ENCODE measurements around the gene IPCEF1. TPM values are rescaled to one million over a fixed set of nuclear protein-coding genes. Genes with fewer than 3 reads are reported as not detected.

IPCEF1 gene
- total and polyA plus RNA-seq, 2 of the 8 experiments (the other 6 are each of a cell fraction or from before 2014, with no cell fraction given) = 0.41 to 0.78 TPM

DNA sequence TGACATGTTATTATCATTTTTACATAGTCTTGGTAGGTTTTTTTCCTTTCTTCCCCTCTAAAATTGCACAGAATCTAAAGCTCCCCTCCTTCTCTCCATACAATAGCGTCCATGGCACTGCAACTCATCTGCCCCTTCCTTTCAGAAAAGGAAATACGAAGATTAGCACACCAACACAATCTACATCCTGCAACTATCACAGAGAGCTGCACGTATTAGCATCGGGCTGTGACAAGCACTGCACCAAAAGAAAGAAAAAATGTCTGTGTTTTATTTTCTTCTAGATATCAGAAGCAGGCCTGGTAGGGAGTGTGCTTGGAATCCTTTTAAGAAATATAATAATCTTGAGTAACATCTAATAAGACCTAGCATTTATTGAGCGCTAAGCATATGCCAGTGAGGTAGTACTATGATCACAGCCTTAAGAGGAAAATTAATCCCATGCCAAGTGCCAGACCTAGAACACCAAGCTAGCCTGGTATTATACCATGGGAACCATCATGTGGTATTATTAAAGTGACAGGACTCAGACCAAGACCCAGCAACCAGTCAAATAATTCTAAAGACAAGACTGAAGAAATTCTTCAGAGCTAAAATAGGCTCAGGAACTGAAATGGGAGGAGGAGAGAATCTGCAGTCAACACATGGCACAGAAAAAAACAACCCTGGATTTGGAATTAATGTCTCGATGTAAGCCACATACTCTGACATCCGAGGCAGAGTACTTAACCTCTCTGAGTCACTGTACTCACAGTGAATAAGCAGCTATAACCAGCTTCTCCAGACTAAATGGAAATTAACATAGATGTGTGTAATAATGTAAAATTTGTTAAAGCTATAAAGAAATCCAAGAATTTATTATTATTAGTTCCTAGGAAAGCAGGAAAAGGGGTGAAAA is 124.3 kb downstream of the IPCEF1 start:
- Histone ChIP-seq H3K9me3 (ENCODE audit: insufficient read depth in 2 of 2, low read depth in 1 of 2, low read length in 1 of 2) (no peaks in the 10 kb centered on the region; a peak in 1 of 4 replicates), H3K27me3 (replicated peaks in 1 of 4; ENCODE audit: control insufficient read depth in 3 of 4, extremely low read depth in 1 of 4, insufficient read depth in 3 of 4, low read length in 3 of 4) (no peaks in the 10 kb centered on the region), H4K5ac (ENCODE audit: insufficient read length, low read depth, low read length) (no peak overlapping the region), H3K18ac (ENCODE audit: extremely low read depth, low read length) (no peak overlapping the region), H3K9ac (replicated peaks in 1 of 4; ENCODE audit: extremely low read depth in 1 of 4, low read depth in 3 of 4, low read length in 3 of 4) (no peak overlapping the region), H3K56ac (replicated peaks; ENCODE audit: insufficient read length, low read depth, low read length) (no peak overlapping the region), H2BK5ac (ENCODE audit: low read depth, low read length) (no peak overlapping the region), H4K91ac (replicated peaks; ENCODE audit: insufficient read length, low read length) (no peak overlapping the region), H3K79me1 (ENCODE audit: low read depth, low read length) (no peaks in the 10 kb centered on the region), H2BK15ac (ENCODE audit: low read length) (no peak overlapping the region), H3K23me2 (ENCODE audit: low read depth, low read length) (no peaks in the 10 kb centered on the region), H2BK12ac (ENCODE audit: low read depth, low read length) (no peak overlapping the region), H4K20me1 (replicated peaks in 1 of 2; ENCODE audit: control insufficient read depth in 1 of 2, insufficient read depth in 2 of 2, low read length in 2 of 2) (no peaks in the 10 kb centered on the region), H3K4ac (replicated peaks; ENCODE audit: insufficient read length, low read depth, low read length) (no peak overlapping the region), H2AFZ (ENCODE audit: low read length) (no peak overlapping the region), H3K14ac (ENCODE audit: insufficient read length) (no peak overlapping the region), H3K36me3 (ENCODE audit: control insufficient read depth in 2 of 4, insufficient read depth in 4 of 4, low read length in 3 of 4) (no peaks in the 10 kb centered on the region), H4K8ac (ENCODE audit: extremely low read depth, insufficient read depth, low read length) (no peak overlapping the region), H2AK5ac (ENCODE audit: low read depth, low read length) (no peak overlapping the region), H2BK20ac (ENCODE audit: low read length) (no peak overlapping the region), H3K23ac (ENCODE audit: insufficient read length) (no peak overlapping the region), H3K4me3 (ENCODE audit: extremely low read depth in 1 of 4, insufficient read depth in 2 of 4, low read depth in 3 of 4, low read length in 4 of 4) (no peak overlapping the region), H3K27ac (ENCODE audit: low read depth, low read length) (no peak overlapping the region), H2BK120ac (replicated peaks; ENCODE audit: low read depth, low read length) (no peak overlapping the region), H3K79me2 (ENCODE audit: control insufficient read depth in 1 of 2, insufficient read depth in 2 of 2, low read length in 2 of 2) (no peaks in the 10 kb centered on the region), H3K4me2 (ENCODE audit: insufficient read depth in 1 of 2, low read depth in 2 of 2, low read length in 2 of 2) (no peak overlapping the region), H3K4me1 (replicated peaks in 1 of 4; ENCODE audit: control insufficient read depth in 3 of 4, insufficient read depth in 4 of 4, low read length in 3 of 4) (no peaks in the 10 kb centered on the region)
- DNase-seq (ENCODE audit: low read depth in 1 of 2, low spot score in 2 of 2) = no peak
- ChIA-PET CTCF (ENCODE audit: partially characterized antibody) (interaction anchor here (1.1 to 1.4 kb wide), 2 partner anchors 10 to 21 kb away, joined by 3 read pairs; no protein-coding TSS in a partner anchor), POLR2A (ENCODE audit: partially characterized antibody) (no interaction called here)
- no peak for FAIRE-seq
- TF ChIP-seq KDM1A (IDR thresholded peaks at IDR 0.05; ENCODE audit: borderline replicate concordance, low read length) (no peak), TCF12 (IDR thresholded peaks at IDR 0.05; ENCODE audit: low read depth, low read length) (no peak), SP1 (IDR thresholded peaks at IDR 0.05; ENCODE audit: low read depth, low read length) (no peak), CBX8 (IDR thresholded peaks at IDR 0.05; ENCODE audit: borderline replicate concordance, low read depth, low read length) (no peak)
- WGBS, 2 experiments (ENCODE audit: extremely low coverage in 1 of 2, insufficient coverage in 1 of 2, insufficient read length in 1 of 2, insufficient replicate concordance in 2 of 2, low coverage in 1 of 2, low lambda C conversion rate in 2 of 2, missing lambda C conversion rate in 1 of 2) = 94% methylated on average over 7 of the region's 7 CpGs; no CpG with 5 or more reads in 1 of the 2 experiments
